OCI-LY7 (cell line): Measurements from ENCODE around the gene EIPR1. TPM values are rescaled to one million over a fixed set of nuclear protein-coding genes. Genes with fewer than 3 reads are reported as not detected.

Experiments
- BruUV-seq: library from RNA; stranded (reverse); fragments of 400-500 nt; replicated peaks from 2 replicates; lab custom pipeline; 2021; lab: Mats Ljungman, UMichigan
- CTCF ChIA-PET: fragments of 300-600 bp; sonication (Branson Sonifier 250); formaldehyde crosslinking; loops from one replicate; lab custom pipeline; 2022; ENCODE audit warnings: antibody characterized with exemption; ENCODE audit not compliant: unreplicated experiment; lab: Charles Lee
- POLR2A ChIA-PET: fragments of 300-600 bp; sonication (Branson Sonifier 250); formaldehyde crosslinking; loops from one replicate; lab custom pipeline; 2022; ENCODE audit warnings: antibody characterized with exemption; lab: Charles Lee
- DNase-seq: peaks from one replicate; pipeline ENCODE4 v3.0.0-alpha.2; 2015; ENCODE audit warnings: low spot score
- H2AFZ ChIP-seq: fragments of 200-600 bp; sonication (generic), shearing (Covaris generic); 2 replicates; pipeline ENCODE4 v1.6.1; 2014; ENCODE audit warnings: mild to moderate bottlenecking, antibody characterized with exemption, low read length, moderate library complexity
- H3K27ac ChIP-seq: fragments of 200-600 bp; sonication (generic); 2 replicates; pipeline ENCODE4 v1.5.1; 2014; ENCODE audit warnings: mixed run types, low read depth, mild to moderate bottlenecking, moderate library complexity, low read length, inconsistent platforms; ENCODE audit not compliant: poor library complexity, severe bottlenecking
- H3K36me3 ChIP-seq: fragments of 200-600 bp; sonication (generic); 2 replicates; pipeline ENCODE4 v1.6.1; 2014; ENCODE audit warnings: mild to moderate bottlenecking, antibody characterized with exemption, low read length, moderate library complexity, mixed read lengths; ENCODE audit not compliant: insufficient read depth
- H3K4me1 ChIP-seq: fragments of 200-600 bp; sonication (generic); 2 replicates; pipeline ENCODE4 v1.5.1; 2014; ENCODE audit warnings: mild to moderate bottlenecking, low read length; ENCODE audit not compliant: insufficient read depth, poor library complexity, severe bottlenecking
- H3K4me2 ChIP-seq: fragments of 200-600 bp; sonication (generic); 2 replicates; pipeline ENCODE4 v1.6.1; 2014; ENCODE audit warnings: mild to moderate bottlenecking, low read length
- H3K4me3 ChIP-seq: fragments of 200-600 bp; sonication (generic); 2 replicates; pipeline ENCODE4 v1.5.1; 2014; ENCODE audit warnings: mild to moderate bottlenecking, low read depth, low read length; ENCODE audit not compliant: poor library complexity, severe bottlenecking
- H3K79me2 ChIP-seq: fragments of 200-600 bp; sonication (generic); 2 replicates; pipeline ENCODE4 v1.6.1; 2016; ENCODE audit warnings: low read depth, mild to moderate bottlenecking, low read length, moderate library complexity, mixed read lengths; ENCODE audit not compliant: insufficient read depth
- H3K9me2 ChIP-seq: fragments of 200-600 bp; sonication (generic); 2 replicates; pipeline ENCODE4 v1.6.1; 2016; ENCODE audit warnings: mild to moderate bottlenecking, low read length, mixed read lengths; ENCODE audit not compliant: insufficient read depth
- H3K9me3 ChIP-seq: fragments of 200-600 bp; sonication (generic); 2 replicates; pipeline ENCODE4 v1.6.1; 2014; ENCODE audit warnings: mild to moderate bottlenecking, mixed run types, low read length, mixed read lengths
- H4K20me1 ChIP-seq: fragments of 200-600 bp; sonication (generic); 2 replicates; pipeline ENCODE4 v1.6.1; 2014; ENCODE audit warnings: mild to moderate bottlenecking, antibody characterized with exemption, low read length, moderate library complexity, mixed read lengths; ENCODE audit not compliant: insufficient read depth
- CTCF ChIP-seq: fragments of 200-600 bp; sonication (generic); conservative IDR thresholded peaks from 2 replicates; pipeline ENCODE4 v1.5.1; 2014; ENCODE audit warnings: mild to moderate bottlenecking, antibody characterized with exemption, low read length, moderate library complexity, mixed read lengths
- EZH2phosphoT487 ChIP-seq: fragments of 200-600 bp; sonication (generic); IDR thresholded peaks from 2 replicates; pipeline ENCODE4 v1.6.1; 2018; ENCODE audit warnings: low read depth, borderline replicate concordance, mild to moderate bottlenecking, mixed run types, antibody characterized with exemption, low read length, moderate library complexity, mixed read lengths
- intact Hi-C: fragments of 100-400 bp; cut with micrococcal nuclease; formaldehyde crosslinking; loops from one replicate; pipeline ENCODE4 v1.10.0; 2022; ENCODE audit not compliant: unreplicated experiment
- total RNA-seq, 2 experiments: library from RNA; depleted of rRNA in 1 of 2; stranded (reverse); fragments of >200 nt in 1 of 2; shearing (Covaris generic) in 1 of 2; gene quantifications; 2 replicates each; pipeline ENCODE4 v1.2.3, GENCODE V29; 2014 to 2022

Gene EIPR1
- total RNA-seq, 2 experiments from 2014 or later: 60.5 to 61.7 TPM

GRCh38 chr2:3305952-3306351 is 71.7 kb downstream of the EIPR1 start:
- H3K9me2 ChIP-seq: no peaks in the 10 kb centered on the region
- H4K20me1 ChIP-seq: no peaks in the 10 kb centered on the region
- ChIA-PET POLR2A (no interaction called here), CTCF (no interaction called here)
- no peaks in the 10 kb centered on the region for H3K79me2 ChIP-seq
- peaks cover 14% of the 10 kb centered on the region; the same call in 1 of the 2 replicates for H3K36me3 ChIP-seq
- no peaks in the 10 kb centered on the region for H3K4me1 ChIP-seq
- H3K4me2 ChIP-seq: no peak overlapping the region
- no peak for TF ChIP-seq EZH2phosphoT487
- no peak for TF ChIP-seq CTCF
- intact Hi-C loops: loop anchor here (10.0 kb wide), 1 partner anchor 301 kb away; no protein-coding TSS in a partner anchor
- H3K4me3 ChIP-seq: no peak overlapping the region
- no TSS peak for BruUV-seq
- no peak overlapping the region for H2AFZ ChIP-seq
- no peak overlapping the region for H3K27ac ChIP-seq
- no peaks in the 10 kb centered on the region for H3K9me3 ChIP-seq
- DNase-seq: no peak

- BruUV-seq: no TSS peak
- TF ChIP-seq CTCF (no peak), EZH2phosphoT487 (no peak)
- H3K9me2 ChIP-seq: no peaks in the 10 kb centered on the region
- H3K9me3 ChIP-seq: no peaks in the 10 kb centered on the region
- intact Hi-C loops: loop anchor here (10.0 kb wide), 1 partner anchor 301 kb away; no protein-coding TSS in a partner anchor
- H4K20me1 ChIP-seq: no peaks in the 10 kb centered on the region
- no peak overlapping the region for H3K4me2 ChIP-seq
- H3K36me3 ChIP-seq: peaks cover 17% of the 10 kb centered on the region; the same call in 1 of the 2 replicates
- no peak overlapping the region for H3K4me3 ChIP-seq
- ChIA-PET CTCF (no interaction called here), POLR2A (no interaction called here)
- H3K4me1 ChIP-seq: no peaks in the 10 kb centered on the region
- no peak for DNase-seq
- no peak overlapping the region for H3K27ac ChIP-seq
- H3K79me2 ChIP-seq: no peaks in the 10 kb centered on the region
- no peak overlapping the region for H2AFZ ChIP-seq
These were observed 72.2 kb downstream of the EIPR1 start for GRCh38 chr2:3305431-3305830.

GRCh38 chr2:3303583-3304406 is 73.8 kb downstream of the EIPR1 start:
- Histone ChIP-seq H3K79me2 (no peaks in the 10 kb centered on the region), H2AFZ (no peak overlapping the region), H3K4me1 (no peaks in the 10 kb centered on the region), H4K20me1 (no peaks in the 10 kb centered on the region), H3K9me2 (no peaks in the 10 kb centered on the region), H3K4me3 (no peak overlapping the region), H3K4me2 (peak overlapping the region; percentile 13; the same call in 1 of the 2 replicates), H3K36me3 (peaks cover 23% of the 10 kb centered on the region), H3K9me3 (no peaks in the 10 kb centered on the region), H3K27ac (no peak overlapping the region)
- POLR2A ChIA-PET: no interaction called here
- no TSS peak for BruUV-seq
- CTCF ChIA-PET: interaction anchor here (0.6 kb wide), 1 partner anchor 10 kb away, joined by 3 read pairs; no protein-coding TSS in a partner anchor
- TF ChIP-seq CTCF (peak; percentile 88), EZH2phosphoT487 (no peak)
- DNase-seq: peak; percentile 54
- intact Hi-C loops: loop anchor here (5.0 to 10.0 kb wide), 2 partner anchors 299 to 461 kb away; no protein-coding TSS in a partner anchor
